A673 (cell line): Measurements from ENCODE around the gene CEACAM19. TPM values are rescaled to one million over a fixed set of nuclear protein-coding genes. Genes with fewer than 3 reads are reported as not detected.

Source experiments
- BruUV-seq: library from RNA; stranded (reverse); fragments of 400-500 nt; replicated peaks from 2 replicates; lab custom pipeline; 2021; lab: Mats Ljungman, UMichigan
- CTCF ChIA-PET: fragments of 300-600 bp; sonication (Branson Sonifier 250); formaldehyde crosslinking; loops from one replicate; lab custom pipeline; 2022; ENCODE audit warnings: antibody characterized with exemption; lab: Charles Lee
- POLR2A ChIA-PET: fragments of 300-600 bp; sonication (Branson Sonifier 250); formaldehyde crosslinking; loops from one replicate; lab custom pipeline; 2022; ENCODE audit warnings: antibody characterized with exemption; ENCODE audit not compliant: low non-redundant PET; lab: Charles Lee
- DNase-seq: peaks from one replicate; pipeline ENCODE4 v3.0.0-alpha.2; 2015; ENCODE audit warnings: low spot score
- H3K27ac ChIP-seq: fragments of 200-600 bp; sonication (generic); 2 replicates; pipeline ENCODE4 v1.5.1; 2016; ENCODE audit warnings: mixed run types, low read depth, mild to moderate bottlenecking, mixed read lengths, antibody characterized with exemption, low read length; ENCODE audit not compliant: poor library complexity, severe bottlenecking
- H3K27me3 ChIP-seq: fragments of 200-600 bp; sonication (generic); replicated peaks from 2 replicates; pipeline ENCODE4 v1.6.1; 2017; ENCODE audit warnings: mixed run types, low read depth, mild to moderate bottlenecking, mixed read lengths, antibody characterized with exemption, low read length; ENCODE audit not compliant: insufficient read depth, poor library complexity
- H3K36me3 ChIP-seq: fragments of 200-600 bp; sonication (generic); 2 replicates; pipeline ENCODE4 v1.6.1; 2016; ENCODE audit warnings: mixed run types, mild to moderate bottlenecking, mixed read lengths, antibody characterized with exemption, low read length; ENCODE audit not compliant: insufficient read depth, poor library complexity, severe bottlenecking
- H3K4me1 ChIP-seq: fragments of 200-600 bp; sonication (generic); 2 replicates; pipeline ENCODE4 v1.6.1; 2017; ENCODE audit warnings: mixed run types, mild to moderate bottlenecking, mixed read lengths, antibody characterized with exemption, low read length; ENCODE audit not compliant: insufficient read depth, poor library complexity, severe bottlenecking
- H3K4me3 ChIP-seq: fragments of 200-600 bp; sonication (generic); 2 replicates; pipeline ENCODE4 v1.5.1; 2016; ENCODE audit warnings: low read depth, mixed run types, mild to moderate bottlenecking, mixed read lengths, low read length; ENCODE audit not compliant: poor library complexity, severe bottlenecking
- H3K9me3 ChIP-seq: fragments of 200-600 bp; sonication (generic); 2 replicates; pipeline ENCODE4 v1.6.1; 2016; ENCODE audit warnings: mixed run types, low read depth, mild to moderate bottlenecking, mixed read lengths, antibody characterized with exemption, low read length; ENCODE audit not compliant: poor library complexity, severe bottlenecking
- CTCF ChIP-seq: fragments of 300-800, 200-600 bp; sonication (generic); conservative IDR thresholded peaks from 2 replicates; pipeline ENCODE4 v1.5.1; 2017; ENCODE audit warnings: low read depth, mild to moderate bottlenecking, antibody characterized with exemption, low read length, moderate library complexity, mixed read lengths
- EZH2 ChIP-seq: fragments of 200-600 bp; sonication (generic); IDR thresholded peaks from 2 replicates; pipeline ENCODE4 v1.6.1; 2017; ENCODE audit warnings: borderline replicate concordance, low read depth, mild to moderate bottlenecking, mixed read lengths, antibody characterized with exemption, low read length; ENCODE audit not compliant: poor library complexity, severe bottlenecking
- intact Hi-C: fragments of 100-400 bp; cut with micrococcal nuclease; formaldehyde crosslinking; loops from one replicate; pipeline ENCODE4 v1.10.0; 2022; ENCODE audit not compliant: unreplicated experiment
- total RNA-seq: library from RNA; stranded (reverse); gene quantifications from 2 replicates; pipeline ENCODE4 v1.2.3, GENCODE V29; 2021

The CEACAM19 gene
- total RNA-seq, 1 experiment from 2014 or later, result 2.5 TPM

- Histone ChIP-seq H3K4me1 (no peaks in the 10 kb centered on the region), H3K27me3 (no peaks in the 10 kb centered on the region), H3K9me3 (no peaks in the 10 kb centered on the region), H3K27ac (no peak overlapping the region), H3K36me3 (no peaks in the 10 kb centered on the region), H3K4me3 (no peak overlapping the region)
- no TSS peak for BruUV-seq
- DNase-seq, result no peak
- no peak for TF ChIP-seq EZH2
- TF ChIP-seq CTCF, result no peak
- ChIA-PET POLR2A (no interaction called here), CTCF (interaction anchor here (0.6 to 1.9 kb wide), 2 partner anchors 41 to 119 kb away, joined by 10 to 12 read pairs; no protein-coding TSS in a partner anchor)
- intact Hi-C loops, result no loop called here
These were observed 58.3 kb downstream of the CEACAM19 start for GRCh38 chr19:44729516-44730033.

GRCh38 chr19:44731081-44731480 lies 59.8 kb downstream of the CEACAM19 start:
- CTCF ChIA-PET, result no interaction called here
- Histone ChIP-seq H3K4me3 (no peak overlapping the region), H3K27me3 (no peaks in the 10 kb centered on the region), H3K36me3 (no peaks in the 10 kb centered on the region), H3K27ac (no peak overlapping the region), H3K9me3 (no peaks in the 10 kb centered on the region), H3K4me1 (no peaks in the 10 kb centered on the region)
- intact Hi-C loops, result no loop called here
- no peak for DNase-seq
- TF ChIP-seq EZH2 (no peak), CTCF (no peak)
- no TSS peak for BruUV-seq
- POLR2A ChIA-PET, result no interaction called here

GRCh38 chr19:44731622-44732021 lies 60.3 kb downstream of the CEACAM19 start:
- no TSS peak for BruUV-seq
- Histone ChIP-seq H3K27me3 (no peaks in the 10 kb centered on the region), H3K36me3 (no peaks in the 10 kb centered on the region), H3K27ac (no peak overlapping the region), H3K4me3 (no peak overlapping the region), H3K4me1 (no peaks in the 10 kb centered on the region), H3K9me3 (no peaks in the 10 kb centered on the region)
- ChIA-PET POLR2A (no interaction called here), CTCF (no interaction called here)
- no peak for DNase-seq
- TF ChIP-seq EZH2, result no peak
- no peak for TF ChIP-seq CTCF
- intact Hi-C loops, result no loop called here
